Hematopoietic multipotent progenitor cell (in vitro differentiated cells): ENCODE results near the gene PPAT. TPM values are rescaled to one million over a fixed set of nuclear protein-coding genes. Genes with fewer than 3 reads are reported as not detected.

Experiments used
- DNase-seq, 3 donors: peaks; one replicate each; pipeline ENCODE4 v3.0.0-alpha.2; 2011 to 2015; ENCODE audit warnings: low read depth in 2 of 3, low spot score in 2 of 3
- total RNA-seq: library from RNA; depleted of rRNA; stranded (reverse); fragments of >200 nt; gene quantifications from one replicate; pipeline ENCODE4 v1.2.3, GENCODE V29; 2012

Gene PPAT
- total RNA-seq, 1 donor: 13.2 TPM

DNA sequence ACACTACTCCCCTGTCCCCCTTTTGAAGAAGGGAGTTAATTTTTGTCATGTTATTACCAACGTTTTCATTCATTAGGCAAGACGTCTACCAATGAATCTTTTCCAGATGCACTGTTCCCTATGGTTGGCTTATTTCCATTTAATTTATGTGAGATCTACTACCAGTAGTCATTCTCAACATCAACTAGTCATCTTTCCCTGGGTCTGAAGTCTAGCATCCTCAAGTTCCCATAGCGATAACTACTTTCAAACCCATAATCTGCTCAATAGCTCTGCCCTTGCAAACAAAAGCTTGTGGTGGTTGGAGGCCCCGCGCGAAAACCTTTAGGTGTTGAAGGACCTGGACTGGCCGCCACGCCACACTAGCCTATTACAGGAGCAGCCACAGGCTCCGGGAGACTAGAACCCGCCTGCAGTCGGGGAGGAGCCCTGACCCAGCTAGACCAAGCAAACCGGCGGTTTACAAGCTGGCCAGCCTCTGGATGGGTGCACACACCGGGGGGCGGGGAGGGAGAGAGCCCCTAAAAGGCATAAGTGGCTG, 746 bp downstream of the PPAT start:
- peak in 1 of 3 donors; percentile 44 for DNase-seq

DNA sequence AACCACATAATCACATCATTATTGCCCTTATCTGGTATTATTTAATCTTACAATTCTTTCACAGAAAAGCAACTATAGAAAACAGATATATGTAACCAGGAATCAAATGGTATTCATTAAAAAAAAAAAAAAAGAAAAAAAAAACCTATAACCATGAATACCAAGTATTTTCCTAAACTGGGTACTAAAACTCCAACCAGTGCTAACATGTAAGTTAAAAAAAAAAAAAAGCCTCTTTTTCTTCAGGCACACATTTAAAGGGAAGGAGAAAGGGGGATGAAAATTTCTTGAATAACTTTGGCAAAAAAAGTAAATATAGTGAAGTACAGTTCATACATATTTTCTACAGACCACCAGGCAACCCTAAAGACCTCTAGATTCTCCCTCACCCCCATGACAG, 2.1 kb downstream of the PPAT start:
- DNase-seq: no peak

DNA sequence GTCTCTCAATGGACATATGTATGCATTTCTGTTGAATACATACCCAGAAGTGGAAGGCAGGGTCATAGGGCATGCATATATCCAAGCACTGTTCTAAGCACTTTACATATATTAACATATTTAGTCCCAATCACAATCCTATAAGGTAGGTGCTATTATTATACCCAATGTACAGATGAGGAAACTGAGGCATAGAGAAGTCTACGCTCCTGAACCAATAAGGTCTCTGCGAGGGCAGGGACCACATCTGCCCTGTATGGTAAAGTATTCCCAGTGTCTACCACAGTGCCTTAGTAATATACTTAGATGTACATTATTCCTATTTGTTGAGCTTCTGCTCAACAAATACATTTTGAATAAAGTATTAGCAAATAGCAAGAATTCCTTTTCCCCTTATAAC, 5.2 kb downstream of the PPAT start:
- no peak for DNase-seq

DNA sequence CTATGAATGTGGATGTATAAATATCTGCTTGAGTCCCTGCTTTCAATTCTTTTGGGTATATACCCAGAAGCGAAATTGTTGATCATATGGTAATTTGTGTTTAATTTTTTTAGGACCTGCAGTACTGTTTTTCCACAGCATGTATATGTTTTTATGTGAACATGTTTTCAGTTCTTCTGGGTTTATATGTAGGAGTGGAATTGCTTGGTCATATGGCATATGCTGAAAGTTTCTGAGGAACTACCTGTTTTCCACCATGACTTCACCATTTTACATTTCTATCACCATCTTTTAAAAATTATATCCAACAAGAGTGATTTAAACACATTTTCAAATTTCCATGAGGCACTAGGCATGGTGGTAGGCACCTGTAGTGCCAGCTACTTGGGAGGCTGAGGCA, 8.2 kb downstream of the PPAT start:
- DNase-seq: no peak

DNA sequence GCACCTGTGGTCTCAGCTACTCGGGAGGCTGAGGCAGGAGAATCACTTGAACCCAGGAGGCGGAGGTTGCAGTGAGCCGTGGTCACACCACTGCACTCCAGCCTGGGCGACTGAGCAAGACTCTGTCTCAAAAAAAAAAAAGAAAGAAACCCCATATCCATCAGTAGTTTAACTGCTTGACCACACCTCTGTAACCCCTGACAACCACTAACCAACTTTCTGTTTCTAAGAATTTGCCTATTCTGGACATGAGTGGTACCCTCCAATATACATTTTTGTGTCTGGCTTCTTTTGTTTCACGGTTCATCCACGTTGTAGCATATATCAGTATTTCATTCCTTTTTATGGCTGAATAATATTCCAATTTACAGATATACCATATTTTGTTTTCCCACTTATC, 9.1 kb downstream of the PPAT start:
- no peak for DNase-seq

DNA sequence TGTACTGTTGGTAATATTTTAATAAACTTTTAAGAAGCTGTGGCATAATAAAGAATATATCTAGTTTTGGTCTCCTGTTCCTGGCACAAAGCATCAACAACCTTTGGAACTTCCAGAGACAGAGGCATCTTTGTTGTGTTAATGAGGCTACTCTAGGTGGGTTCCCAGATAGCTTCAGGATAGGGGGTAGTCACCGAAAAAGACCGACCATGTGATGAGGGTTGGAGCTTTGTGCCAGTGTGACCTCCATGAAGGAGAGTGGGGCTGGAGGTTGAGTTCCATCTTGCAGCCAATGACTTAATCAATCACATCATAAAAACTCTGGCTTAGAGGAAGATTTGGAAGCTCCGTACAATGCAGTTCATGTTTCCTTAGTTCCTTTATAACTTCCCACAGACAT, 9.9 kb downstream of the PPAT start:
- DNase-seq: no peak

DNA sequence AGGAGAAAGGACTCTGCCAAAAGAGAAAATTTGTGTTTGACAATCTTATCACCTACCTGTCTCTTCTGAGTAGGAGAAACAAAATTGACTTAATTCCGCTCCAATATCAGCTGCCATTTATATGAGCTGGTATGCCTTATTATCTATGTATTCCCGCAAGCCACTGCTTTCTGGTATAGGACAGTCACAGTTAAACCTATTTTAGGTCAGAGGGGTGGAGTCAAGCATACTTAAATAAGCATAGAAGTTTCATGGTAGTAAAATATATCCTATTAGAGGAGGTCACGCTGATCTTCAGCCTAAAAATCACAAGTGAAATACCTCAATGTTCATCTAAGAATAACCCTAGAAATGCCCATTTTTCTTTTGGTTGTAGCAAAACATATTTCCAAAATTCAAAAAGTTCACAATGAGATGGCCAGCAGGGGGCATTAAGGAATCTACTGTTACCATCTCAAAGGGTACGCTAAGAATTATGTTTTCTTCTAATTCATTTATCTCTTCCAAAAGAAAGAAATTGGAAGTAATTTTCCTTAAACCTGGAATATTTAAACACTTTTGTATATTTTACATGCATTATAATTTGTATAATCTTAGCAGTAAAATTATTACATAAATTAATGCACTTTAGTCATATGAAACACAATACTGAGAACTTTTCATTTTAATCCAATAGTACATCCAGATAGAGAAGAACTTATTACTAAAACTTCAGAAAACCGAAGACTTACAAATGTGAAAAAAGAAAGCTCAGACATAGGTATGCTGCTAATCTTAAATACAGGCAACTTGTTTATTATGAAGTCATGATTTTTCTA, 10.5 kb downstream of the PPAT start:
- DNase-seq: peak; percentile 5 to 71 (median 43)

DNA sequence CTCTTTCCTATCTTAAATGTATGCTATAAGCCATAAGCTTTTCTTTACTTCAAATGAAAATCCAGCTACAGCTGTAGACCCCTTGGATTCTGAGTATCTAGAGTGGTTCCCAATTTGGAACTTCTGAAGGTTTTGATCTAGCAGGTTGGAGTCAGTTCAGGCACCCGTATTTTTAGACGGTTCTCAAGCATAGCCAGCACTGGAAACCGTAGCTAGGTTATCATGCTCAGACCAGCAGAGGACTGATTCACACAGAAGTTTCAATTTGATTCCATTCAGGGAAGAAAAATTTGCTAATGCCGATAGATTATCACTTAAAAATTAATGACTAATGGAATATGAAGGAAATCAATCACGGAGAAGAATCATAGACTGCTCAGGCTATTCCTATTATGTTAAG, 11.2 kb downstream of the PPAT start:
- no peak for DNase-seq

DNA sequence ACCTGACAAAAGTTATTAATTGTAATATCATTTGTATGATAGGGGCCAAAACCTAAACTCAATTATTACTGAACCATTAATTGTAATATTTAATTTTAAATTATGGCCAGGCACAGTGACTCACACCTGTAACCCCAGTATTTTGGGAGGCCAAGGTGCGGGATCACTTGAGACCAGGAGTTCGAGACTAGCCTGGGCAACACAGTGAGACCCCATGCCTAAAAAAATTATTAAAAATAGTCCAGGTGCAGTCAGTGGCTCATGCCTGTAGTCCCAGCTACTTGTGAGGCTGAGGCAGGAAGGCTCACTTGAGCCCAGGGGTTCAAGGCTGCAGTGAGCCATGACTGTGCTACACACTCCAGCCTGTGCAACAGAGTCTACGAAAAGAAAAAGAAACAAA, 18.0 kb downstream of the PPAT start:
- no peak for DNase-seq

DNA sequence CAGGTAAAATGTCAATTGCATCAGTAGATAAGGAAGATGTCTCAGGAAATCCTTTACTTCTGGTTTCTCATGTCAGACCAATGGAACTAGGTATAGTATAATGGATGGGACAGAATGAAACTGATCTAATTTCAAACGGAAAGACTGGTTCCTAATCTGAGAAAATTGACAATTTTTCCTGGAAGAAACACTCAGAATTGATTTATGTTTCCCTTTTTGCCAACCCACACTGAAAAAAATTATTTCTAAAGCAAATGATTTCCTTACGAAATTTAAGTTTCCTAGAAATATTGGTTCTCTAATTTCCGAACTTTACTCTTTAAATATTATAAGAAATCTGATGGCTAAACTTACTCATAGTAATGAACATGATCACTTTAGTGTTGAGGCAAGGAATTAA, 19.1 kb downstream of the PPAT start:
- DNase-seq: no peak

DNA sequence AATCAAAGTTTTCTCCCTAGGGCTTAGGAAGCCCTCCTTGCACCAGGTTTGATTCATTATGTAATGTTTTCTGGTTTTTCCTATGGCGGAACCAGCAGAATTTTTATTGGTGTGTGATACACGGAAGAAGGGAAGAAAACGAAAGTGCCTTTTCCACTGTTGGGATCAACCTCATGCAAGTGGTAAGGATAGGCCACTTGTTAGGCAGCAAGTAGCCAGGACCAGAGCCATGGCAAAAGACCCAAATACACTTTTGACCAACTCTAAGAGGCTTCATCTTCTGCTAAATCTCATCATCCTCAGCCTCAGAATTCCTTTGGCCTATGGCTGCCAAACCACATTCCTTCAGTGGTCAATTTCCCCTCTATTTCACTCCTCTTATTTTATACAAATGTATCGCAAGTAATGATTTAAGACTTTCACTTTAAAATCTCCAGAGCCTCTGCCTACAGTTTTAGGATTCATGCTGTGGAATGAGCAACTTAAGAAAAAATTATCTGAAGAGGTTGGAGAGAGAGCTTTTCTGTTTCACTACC, 21.2 kb downstream of the PPAT start:
- no peak for DNase-seq

DNA sequence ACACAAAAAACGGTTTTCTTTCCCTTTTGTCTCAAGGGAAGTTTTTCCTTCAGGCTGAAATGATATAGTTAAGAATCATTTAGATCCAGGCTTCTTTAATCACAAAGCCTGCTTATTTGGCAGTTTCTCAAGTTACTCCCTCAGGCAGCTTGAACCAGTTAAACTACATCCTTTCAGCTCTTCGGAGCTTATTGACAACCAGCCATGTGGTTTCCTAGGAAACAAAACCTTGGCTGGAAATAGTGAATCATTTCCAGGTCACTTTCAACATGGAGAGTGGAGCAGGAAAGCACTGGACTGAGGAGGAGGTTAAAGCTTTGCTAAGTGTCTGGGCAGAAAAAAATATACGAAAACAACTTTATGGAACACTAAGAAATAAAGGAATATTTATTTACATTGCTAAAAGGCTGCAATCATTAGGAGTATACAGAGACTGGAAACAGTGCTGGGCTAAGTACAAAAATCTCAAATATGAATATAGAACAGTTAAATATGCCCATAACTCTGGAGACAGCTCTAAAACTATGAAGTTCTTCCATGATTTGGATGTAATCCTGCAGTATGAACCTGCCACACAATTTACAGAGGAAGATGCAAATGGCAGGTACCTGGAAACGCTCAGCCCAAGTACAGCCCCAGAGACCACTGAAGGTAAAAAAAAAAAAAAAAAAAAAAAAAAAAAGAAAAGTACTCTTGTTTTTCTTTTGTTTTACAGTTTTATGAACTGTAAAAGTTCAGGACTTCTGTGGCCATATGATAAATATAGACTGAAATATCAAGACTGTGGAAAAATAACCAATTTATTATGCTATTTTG, 25.0 kb downstream of the PPAT start:
- peak in 2 of 3 donors; percentile 70 to 83 for DNase-seq

DNA sequence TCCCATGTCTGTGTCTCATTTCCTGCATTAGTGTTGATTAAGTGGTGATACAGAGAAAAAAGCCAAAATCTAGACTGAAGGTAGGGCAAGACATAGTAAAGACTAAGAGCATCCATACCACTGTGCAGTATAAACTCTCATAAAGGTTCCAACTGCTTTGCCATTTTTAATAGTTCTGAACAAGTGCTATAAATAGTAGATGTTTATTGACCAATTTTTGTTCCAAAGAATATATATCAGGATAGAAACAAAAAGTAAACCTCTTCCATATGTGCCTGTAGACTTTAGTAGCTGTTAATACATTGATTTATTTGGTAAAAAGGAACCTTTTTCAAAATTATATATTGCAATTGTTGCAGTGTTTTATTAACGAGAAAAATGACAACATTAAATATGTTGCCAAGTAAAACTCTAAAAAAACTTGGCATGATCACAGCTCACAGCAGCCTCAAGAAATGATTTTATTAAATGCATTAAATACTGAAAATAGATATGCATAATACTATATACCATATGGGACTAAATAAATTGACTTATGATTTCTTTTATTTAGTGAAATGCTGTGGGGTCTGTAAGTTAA, 25.8 kb downstream of the PPAT start:
- DNase-seq: no peak

DNA sequence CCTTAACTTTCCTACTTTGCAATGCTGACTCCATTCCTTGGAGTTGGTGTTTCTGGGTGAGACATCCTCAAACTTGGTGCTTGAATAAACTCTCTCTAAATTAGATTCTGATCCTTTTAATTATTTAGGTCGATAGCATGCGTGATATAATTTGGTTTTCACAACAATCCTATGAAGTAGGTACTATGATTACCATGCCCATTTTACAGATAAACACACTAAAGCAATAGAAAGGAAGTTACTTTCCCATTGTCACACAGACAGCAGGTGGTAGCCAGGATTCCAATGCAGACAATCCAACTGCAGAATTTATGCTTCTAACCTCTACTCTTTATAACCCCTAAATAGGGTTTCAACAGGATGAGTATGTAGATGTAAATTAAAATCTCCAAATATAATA, 26.4 kb downstream of the PPAT start:
- DNase-seq: no peak

DNA sequence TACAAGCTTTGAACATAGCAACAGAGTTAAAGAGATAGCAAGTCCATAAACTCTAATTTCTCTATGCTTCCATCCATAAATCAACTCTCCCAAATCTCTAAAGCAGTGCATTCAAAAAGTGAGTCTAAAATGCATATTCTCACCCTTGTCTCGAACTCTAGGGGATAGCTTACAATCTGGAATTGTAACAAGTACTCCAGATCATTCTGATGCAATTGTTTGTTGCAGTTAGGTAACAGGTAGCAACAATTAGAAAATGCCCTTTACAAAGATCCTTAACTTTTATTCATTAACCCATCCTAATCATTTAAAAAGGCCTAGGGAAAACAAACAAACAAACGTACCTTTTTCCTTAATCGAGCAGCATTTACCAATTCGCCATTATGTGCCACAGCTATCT, 29.3 kb downstream of the PPAT start:
- DNase-seq: no peak

DNA sequence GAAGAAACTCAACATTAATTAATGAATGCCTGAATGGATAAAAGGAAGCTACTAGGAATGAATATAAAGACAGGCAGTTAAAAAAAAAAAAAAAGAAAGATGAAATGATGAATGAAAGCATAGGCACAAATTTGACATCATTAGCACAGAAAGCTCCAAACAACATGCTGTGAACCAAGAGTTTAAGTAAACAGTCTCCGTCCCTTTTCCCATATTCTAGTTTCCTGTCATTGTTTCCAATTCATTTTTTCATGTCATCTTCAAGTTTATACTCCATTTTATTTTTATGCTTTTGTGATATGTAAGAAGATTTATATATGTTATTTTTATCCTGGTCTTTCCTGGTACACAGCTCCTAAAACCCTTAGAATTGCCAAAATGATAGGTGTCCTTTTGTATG, 30.4 kb downstream of the PPAT start:
- DNase-seq: no peak

DNA sequence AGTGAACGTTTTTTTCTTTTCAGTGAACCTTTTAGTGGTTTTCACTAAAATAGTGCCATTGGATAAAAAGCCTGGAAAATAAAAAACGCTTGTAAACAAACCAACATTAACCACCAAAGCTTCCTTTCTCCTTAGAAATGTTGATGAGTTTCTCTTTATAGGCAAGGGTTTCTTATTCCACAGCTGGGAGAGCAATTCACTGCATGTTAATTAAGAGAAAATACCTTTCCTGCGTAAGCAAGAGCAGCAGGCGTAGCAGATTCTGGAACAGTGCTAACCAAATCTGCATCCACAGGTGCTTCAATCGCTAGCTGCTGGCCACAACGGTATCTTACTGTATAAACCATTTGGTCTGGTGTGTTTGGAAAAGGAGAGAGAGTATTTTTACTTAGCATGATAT, 34.9 kb downstream of the PPAT start:
- DNase-seq: no peak

DNA sequence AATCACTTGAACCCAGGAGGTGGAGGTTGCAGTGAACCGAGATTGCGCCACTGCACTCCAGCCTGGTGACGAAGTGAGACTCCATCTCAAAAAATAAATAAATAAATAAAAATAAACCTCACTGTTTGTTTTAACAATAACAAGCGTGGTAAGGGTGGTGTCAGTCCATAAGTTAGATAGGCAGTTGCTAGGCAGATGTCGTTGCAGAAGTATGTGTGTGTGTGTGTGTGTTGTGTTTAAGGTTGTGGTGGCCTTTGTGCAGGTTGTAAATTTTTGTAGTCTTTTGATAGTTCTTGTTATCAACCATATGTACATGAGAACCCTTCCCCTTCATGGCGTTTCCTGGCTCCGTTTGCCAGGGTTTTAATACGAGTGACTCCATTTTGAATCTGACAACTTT, 44.1 kb downstream of the PPAT start:
- no peak for DNase-seq

DNA sequence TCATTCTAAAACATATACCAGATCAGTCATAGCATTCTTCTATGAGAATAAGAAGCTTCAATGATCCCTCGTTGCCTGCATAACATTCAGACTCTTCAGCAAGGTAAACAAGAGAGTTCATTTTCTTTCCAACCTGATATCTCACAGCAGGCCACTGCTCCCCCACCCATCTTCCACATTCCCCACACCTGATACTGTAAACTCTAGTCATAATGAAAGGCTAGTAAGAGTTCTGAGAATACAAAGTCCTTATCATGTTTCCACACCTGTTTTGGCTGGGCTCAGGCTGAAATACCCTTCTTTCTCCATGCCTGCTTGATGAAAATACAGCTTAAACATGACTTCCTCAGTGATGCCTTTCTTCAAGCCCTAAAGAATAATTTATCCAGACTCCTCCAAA, 45.9 kb downstream of the PPAT start:
- no peak for DNase-seq

DNA sequence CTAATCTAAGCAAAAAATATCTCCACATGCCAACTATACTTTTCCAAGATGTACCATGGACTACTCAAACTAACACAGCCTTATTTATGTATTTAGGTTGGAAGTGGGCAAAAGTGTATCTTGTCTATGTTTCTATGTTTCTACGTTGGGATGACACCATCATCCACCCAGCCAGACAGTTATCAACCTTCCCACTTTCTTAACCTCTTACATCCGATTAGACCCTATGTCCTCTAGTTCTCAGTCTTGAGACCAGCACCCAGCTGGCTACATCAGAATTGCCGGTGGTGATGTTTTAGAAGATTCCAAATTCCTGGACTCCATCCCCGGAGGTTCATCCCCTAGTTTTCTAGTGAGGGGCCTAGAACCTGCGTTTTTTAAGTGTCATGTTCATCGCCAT, 47.1 kb downstream of the PPAT start:
- DNase-seq: no peak
